Ammon's horn (tissue), 1 donor: Measurements from ENCODE around the gene HPSE2.

Source experiments
- DNase-seq: peaks from one replicate; pipeline ENCODE4 v3.0.0-alpha.2; 2016; ENCODE audit warnings: low spot score

HPSE2 gene

GRCh38 chr10:98684019-98684899, 551.4 kb downstream of the HPSE2 start:
- no peak for DNase-seq

- DNase-seq: no peak
Observed at GRCh38 chr10:98676895-98677294, 558.8 kb downstream of the HPSE2 start.

- DNase-seq: no peak
Observed at GRCh38 chr10:98675902-98676301, 559.8 kb downstream of the HPSE2 start.

- DNase-seq: no peak
Observed at GRCh38 chr10:98673171-98673782, 562.4 kb downstream of the HPSE2 start.

DNA sequence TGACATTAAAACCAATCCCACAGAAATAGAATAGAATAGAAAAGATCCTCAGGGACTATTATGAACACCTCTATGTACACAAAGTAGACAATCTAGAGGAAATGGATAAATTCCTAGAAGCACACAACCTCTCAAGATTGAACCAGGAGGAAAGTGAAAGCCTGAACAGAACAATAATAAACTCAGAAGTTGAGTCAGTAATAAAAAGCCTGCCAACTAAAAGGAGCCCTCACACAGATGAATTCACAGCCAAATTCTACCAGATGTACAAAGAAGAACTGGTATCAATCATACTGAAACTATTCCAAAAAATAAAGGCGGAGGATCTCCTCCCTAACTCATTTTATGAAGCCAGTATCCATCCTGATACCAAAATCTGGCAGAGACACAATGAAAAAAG, 568.6 kb downstream of the HPSE2 start:
- DNase-seq: peak; percentile 4

GRCh38 chr10:98666276-98666675, 569.4 kb downstream of the HPSE2 start:
- no peak for DNase-seq

DNA sequence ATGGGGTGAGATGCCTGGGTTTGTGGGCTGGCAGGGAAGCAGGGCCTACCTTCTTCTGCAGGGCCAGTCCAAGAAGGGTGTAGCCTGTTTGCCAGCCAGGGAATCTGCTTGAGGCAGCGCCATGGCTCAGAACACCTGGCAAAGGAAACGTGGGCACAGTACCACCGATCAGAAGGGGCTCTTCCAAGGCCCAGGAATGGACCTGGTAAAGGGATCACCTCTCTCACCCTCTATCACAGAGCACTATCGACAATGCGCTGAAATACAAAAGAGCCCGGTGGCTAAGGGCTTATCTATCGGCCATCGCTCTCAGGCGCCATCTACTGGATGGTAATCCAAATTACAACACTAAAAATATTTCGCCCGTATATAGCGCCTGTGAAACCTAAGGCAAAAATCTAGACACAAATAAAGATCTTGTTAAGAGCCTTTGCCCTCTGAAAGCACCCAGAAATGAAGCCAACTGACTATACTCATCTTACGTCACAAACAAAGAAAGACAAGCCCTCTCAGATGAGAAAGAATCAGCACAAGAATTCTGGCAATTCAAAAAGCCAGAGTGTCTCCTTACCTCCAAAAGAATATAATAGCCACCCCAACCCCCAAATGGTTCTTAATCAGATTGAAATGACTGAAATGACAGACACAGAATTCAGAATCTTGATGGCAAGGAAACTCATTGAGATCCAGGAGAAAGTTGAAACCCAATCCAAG, 571.2 kb downstream of the HPSE2 start:
- no peak for DNase-seq

DNA sequence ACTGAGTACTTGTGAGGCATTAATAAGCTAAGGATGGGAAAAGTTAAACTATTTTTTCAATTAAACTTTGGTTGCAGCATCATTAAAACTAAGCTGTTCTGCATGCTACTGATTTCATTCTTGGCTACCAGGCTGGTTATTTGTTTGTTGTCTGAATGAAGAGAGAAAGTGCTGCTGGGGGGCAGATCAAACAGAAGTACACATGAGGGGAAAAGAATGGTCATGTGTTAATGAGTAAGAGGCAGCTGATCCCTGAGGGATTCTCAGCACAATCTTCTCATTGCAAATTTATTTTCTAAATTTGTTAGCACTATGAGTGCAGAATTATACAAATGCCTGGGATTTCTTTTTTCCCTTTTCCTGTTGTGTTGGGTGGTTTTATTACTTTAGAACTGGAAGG, 575.7 kb downstream of the HPSE2 start:
- no peak for DNase-seq

DNA sequence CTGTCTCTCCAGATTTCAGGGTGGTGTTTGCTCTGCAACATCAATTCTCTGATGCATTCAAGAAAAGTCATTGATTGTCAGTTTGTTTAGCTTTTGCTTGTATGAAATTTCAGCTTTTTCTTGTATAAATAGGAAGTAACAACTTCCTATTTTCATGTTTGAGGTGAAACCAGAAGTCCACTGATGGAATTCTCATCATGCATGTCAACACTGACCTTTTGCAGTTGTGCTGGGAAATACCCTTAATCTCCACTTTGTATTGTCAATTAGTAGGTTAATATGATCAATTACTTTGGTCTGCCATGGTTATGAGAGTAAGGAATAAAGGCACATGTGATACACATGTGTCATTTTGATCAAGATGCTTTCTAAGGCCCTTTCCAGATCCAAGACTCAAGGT, 580.2 kb downstream of the HPSE2 start:
- DNase-seq: no peak

DNA sequence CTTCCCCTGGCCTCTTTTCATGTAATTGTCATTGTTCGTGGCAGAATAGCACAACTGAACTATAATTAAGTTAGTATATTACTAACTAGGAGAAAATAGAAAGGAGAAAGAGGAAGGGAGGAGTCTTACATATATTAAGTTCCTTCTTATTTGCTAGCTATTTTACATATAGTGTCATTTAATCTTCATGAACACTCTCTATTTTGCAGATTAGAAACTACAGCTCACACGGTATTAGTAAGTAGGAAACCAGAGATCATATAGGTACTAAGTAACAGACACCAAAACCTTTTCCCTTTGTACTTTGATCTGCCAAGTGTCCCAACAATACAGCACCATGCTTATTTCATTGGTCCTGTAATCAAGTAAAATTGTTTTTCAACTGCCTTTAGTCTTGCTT, 586.5 kb downstream of the HPSE2 start:
- no peak for DNase-seq

- no peak for DNase-seq
Observed at GRCh38 chr10:98646998-98647917, 588.4 kb downstream of the HPSE2 start.

GRCh38 chr10:98644466-98644865, 591.2 kb downstream of the HPSE2 start:
- no peak for DNase-seq

- DNase-seq: no peak
Observed at GRCh38 chr10:98642281-98642680, 593.4 kb downstream of the HPSE2 start.

DNA sequence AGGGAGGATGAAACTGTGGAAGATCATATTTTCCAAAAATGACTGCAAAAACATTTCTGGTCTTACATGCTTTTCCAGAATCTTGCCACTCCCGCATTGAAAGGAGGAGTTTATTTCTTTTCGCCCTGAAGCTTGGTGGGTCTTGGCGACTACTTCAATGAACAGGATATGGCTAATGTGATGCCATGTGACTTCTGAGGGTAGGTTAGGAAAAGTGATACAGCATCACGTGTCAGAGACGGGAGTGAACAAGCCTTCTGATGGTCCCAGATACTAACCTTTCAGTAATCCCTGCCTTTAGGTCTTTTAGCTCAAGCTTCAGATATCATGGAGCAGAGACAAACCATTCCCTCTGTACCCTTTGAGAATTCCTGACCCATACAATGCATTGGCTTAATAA, 596.7 kb downstream of the HPSE2 start:
- DNase-seq: no peak

DNA sequence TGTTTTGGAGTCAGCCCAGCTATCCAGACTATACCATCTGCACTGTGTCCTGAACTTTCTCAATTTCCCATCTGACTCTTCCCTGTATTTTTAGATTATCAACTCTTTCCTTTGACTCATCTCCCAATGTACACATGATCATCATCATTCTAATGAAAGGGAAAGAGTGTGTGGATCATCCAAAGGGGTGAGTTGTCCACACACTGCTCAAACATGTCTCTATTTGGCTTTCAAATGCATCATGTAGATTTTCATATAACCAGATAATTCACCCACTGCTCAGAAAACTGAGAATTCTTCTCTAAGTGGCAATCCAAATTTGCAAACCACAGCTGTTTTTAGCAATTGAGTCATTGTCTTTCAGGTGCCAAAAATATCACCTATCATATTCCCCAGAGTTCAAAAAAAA, 598.7 kb downstream of the HPSE2 start:
- DNase-seq: no peak

GRCh38 chr10:98632456-98633150, 603.0 kb downstream of the HPSE2 start:
- DNase-seq: no peak

DNA sequence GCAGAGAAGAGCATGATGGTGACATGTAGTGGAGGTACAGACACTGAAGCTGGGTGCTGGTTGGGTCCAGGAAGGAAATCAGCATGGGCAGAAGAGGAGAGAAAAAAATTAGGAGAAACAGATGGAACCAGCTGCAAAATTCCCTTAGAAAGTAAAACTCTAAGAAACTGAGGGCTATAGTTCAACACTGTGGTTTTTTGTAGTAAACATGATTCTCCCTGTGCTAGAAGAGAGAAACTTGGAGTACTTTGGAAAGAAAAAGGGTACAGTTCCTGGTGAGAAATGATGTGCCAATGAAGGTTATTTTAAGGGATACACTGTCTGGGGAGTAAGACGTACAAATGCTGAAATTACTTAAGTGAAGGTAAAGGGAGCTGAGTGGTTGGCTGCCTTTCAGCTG, 607.4 kb downstream of the HPSE2 start:
- no peak for DNase-seq

- no peak for DNase-seq
Observed at GRCh38 chr10:98627711-98628110, 607.9 kb downstream of the HPSE2 start.

GRCh38 chr10:98624963-98625362, 610.7 kb downstream of the HPSE2 start:
- DNase-seq: no peak

DNA sequence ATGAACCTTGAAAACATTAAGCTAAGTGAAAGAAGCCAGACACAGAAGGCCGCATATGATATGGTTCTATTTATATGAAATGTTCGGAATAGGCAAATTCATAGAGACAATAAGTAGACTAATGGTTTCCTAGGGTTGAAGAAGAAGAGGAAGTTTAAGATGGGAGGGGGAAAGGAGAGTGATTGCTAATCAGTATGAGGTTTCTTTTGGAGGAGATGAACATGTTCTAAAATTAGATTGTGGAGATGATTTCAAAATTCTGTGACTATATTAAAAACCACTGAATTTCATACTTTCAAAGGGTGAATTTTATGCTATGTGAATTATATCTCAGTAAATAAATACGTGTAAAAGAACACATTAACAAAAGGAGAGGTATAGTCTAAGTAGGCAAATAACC, 612.5 kb downstream of the HPSE2 start:
- DNase-seq: no peak

DNA sequence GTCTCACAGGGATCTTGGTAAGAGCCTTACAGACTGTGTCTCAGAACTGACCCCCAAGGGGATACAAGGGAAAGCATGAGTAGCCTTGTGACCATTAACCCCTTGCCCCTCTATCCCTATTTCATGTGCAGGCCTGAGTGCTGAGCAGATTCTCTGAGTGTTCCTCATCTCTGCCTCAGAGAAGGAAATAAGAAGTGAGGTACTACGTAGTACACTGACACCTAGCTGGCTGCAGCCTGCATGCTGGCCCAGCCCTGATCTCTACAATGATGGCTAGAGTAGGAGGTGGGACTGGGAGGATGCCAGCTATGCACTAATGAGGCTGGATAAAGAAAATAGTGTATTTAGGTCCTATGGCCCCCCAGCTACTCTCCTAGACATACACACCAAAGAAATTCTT, 614.0 kb downstream of the HPSE2 start:
- no peak for DNase-seq
